GM18526 (cell line): ENCODE measurements around the gene NEDD9.

Source experiments
- POLR2A ChIP-seq: IDR thresholded peaks from 3 replicates; pipeline ENCODE4 v1.6.1; 2011; ENCODE audit not compliant: insufficient read length; ENCODE audit errors: extremely low read depth

NEDD9 gene

GRCh38 chr6:11231564-11232192 lies 790 bp downstream of the NEDD9 start:
- no peak for TF ChIP-seq POLR2A

DNA sequence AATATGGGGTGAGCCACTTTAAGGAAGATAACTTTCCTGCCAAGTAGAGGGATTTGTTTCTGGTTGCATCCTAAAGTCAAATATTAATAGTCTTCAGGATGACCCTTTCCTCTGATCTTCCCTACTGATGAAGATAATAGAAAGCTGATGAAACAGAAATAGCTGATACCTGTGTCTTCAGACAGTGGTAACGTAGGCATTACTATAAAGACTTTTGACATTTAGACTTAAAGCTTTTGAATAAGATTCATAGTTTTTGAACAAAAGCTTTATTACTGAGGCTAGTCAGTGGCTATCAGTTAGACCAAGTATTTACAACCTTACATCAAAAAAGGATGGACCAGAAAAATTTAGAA lies 1.4 kb downstream of the NEDD9 start:
- no peak for TF ChIP-seq POLR2A

GRCh38 chr6:11230158-11231107 lies 2.0 kb downstream of the NEDD9 start:
- no peak for TF ChIP-seq POLR2A

DNA sequence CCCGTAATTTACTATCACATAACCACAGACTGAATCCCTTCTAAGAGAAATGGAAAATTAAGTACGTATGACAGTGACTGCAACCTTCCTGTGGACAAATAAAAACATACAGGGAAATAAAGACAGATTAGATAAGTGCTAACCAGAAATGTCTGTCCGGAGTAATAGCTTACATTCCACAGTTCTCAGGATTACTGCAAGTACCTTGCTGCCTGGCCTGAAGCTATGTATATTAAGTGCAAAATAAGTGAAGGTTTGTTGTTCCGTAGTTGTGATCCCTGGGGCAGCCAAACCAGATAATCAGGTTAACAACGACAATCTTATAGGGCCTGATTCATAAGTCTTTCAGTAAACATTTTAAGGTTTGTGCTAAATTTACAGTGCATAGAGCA lies 2.8 kb downstream of the NEDD9 start:
- no peak for TF ChIP-seq POLR2A

GRCh38 chr6:11228935-11229654 lies 3.4 kb downstream of the NEDD9 start:
- no peak for TF ChIP-seq POLR2A

DNA sequence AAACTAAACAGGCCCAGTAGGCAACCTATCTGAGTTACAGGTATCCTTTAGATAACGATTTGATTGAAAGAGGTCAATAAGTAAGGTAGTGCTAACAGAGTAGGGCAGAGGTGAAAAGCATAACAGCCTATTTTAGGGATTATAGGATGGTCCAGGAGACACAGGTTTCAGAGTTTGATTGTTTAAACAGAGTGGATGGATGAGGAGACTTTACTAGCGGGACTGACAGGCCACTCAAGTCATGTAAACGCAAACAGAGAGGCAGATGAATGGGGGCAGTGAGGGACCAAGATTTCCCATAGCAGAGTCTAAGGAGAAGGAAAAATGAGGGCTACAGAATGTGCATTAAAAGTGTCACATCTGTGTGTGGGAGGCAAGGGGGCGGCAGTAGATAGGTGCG lies 4.8 kb downstream of the NEDD9 start:
- no peak for TF ChIP-seq POLR2A

DNA sequence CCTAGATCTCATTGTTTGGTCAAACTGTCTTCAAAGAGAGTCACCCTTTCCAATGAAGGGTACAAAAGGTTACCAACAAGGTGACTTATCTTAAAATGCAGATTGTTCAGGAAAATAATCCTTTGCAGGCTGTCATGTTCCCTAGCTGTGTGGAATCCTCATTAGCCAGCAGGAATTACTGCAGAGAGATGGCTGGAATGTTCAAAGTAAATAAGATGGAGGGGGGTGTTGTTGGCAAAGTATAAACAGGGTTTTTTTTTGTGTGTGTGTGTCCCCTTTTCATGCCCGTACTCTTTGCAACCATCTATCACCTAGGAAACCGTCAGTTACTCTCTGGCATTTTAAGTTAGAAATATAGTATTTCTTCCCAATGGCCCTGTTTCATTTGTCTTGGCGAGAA lies 6.5 kb downstream of the NEDD9 start:
- TF ChIP-seq POLR2A = no peak

- no peak for TF ChIP-seq POLR2A
Measured at GRCh38 chr6:11224966-11225463, 7.5 kb downstream of the NEDD9 start.

DNA sequence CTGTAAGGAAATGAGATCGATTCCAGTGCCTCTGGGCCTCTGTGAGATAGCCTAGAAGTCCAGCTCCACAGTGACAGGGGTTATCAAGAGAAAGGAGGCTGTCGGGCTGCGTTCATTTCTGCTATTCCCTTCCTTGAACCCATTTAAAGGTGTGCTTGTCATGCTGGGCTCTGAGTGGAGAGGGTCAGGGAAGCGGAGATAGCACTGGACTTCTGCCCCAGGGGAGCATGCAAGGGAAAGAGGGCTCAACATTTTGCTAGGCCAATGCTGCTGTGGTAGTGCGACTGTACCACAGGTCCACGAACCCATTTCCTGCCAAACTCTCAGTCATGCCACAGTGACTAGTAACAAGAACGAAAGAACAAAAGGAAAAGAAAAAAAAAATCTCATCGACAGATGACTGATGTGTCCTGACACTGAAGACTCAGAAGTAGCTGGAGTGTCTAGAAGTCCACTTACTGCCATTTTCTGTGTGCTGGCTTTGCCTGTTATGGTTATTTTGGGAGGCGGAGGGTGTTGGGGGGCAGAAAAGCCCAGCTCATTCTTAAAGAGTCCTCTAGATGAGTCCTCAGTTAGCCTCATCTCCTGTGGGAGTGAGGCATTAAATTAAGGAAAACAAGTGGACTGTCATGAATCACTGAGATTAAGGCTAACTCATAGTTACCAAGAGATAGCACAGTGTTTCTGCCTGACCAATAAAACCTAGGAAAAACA lies 8.1 kb downstream of the NEDD9 start:
- no peak for TF ChIP-seq POLR2A

DNA sequence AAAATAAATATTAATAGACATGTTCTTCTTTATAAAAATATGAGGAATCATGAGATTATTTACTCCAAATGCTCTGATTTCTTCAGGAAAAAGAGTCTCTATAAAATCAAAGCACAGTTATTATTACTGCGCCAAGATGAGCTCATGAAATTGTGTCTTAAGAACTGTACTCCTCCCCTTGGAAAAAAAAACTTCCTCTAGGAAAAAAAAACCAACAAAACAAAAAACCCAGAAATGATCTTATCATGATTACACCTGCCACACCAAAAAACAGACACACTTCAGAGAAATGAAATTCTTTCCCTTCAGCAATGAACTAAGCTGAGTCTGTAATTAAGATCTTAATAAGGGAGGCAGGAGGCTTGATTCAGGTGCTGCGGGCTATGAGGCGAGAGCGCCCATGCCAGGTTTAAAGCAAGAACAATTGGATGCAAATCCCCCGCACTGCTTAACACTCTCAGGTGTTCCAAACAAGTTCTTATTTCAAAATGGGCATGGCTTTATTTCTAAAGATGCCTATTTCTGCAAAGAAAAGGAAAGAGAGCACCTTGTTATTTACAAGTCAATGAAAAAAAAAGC lies 9.1 kb downstream of the NEDD9 start:
- TF ChIP-seq POLR2A = no peak

DNA sequence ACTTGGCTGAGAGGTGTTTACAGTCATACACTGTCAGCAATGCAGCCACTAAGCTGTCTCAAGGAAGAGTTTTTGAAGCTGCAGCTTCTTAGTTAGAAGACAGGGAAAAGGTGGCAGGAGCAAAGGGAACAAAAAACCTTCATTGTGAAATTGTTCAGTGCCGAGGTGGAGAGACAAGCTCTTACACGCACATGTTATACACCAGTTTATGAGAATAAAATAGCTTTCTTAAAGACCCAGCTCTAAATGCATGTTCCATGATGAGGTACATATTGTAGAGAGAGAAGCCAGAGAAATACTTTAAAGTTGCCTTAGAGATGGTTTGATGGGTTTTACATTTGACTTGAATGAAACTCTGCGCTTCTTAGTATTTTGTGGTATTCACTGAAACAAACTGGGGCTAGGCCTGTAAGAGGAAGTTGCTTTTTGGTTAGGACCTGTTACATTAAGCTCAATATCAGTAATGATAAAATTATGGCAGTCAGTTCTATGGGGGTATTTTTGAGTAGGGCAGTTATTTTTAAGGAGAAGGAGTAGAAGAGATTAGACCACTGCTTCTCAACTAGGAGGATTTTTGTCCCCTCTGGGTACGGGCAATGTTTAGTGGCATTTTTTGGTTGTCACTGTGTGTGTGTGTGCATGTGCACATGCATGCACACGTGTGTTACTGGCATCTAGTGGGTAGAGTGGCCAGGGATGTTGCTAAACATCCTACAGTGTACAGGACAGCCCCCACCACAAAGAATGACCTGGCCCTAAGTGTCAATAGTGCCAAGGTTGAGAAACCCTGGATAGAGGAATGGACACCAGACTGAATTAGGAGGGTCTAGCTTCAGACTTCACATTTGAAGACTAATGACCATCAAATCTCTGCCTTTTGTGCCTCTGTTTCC lies 9.8 kb downstream of the NEDD9 start:
- TF ChIP-seq POLR2A = no peak

- no peak for TF ChIP-seq POLR2A
Measured at GRCh38 chr6:11221623-11222384, 10.7 kb downstream of the NEDD9 start.

DNA sequence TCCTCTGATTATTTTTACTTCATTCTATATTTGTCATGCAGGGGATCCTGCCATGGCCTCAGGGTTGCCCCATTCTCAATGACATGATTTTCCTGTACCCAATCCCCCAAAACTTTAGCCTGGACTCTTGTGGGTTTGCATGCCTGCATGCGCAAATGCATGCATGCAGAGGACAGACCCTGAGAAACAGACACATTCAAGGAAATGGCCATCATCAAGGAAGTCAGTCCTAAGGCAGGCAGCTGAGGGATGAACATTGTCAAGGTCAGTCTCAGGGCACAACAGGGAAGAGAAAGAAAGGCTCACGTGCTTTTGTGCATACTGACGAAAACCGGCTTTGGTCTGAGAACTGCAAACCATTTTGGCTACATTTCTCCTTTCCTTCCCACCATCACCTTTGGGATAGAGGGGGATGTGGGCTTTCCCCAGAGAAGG lies 13.1 kb downstream of the NEDD9 start:
- TF ChIP-seq POLR2A = no peak
